ENCODE data around the gene MTO1.
"Not testable (repeated sequence)": the region's sequence is repeated elsewhere in the genome, so short reads cannot be mapped to it uniquely, and the experiment has no call there.

The MTO1 gene

DNA sequence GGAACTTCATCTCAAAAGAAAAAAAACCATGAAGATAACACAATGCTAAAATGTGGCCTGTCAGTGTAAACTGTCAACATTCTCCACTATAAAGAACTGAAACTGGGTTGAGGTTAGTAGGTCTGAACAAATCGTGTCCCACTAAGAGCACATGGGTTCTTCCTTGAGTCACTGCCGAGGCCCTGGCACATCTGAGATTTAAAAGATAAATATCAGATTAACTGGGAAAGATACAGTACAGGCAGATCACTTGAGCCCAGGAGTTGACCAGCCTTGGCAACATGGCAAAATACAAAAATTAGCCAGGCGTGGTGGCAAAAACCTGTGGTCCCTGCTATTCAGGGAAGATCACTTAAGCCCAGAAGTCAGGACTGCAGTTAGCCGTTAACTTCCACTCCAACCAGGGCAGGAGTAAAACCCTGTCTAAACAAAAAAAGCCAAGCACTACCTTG lies 53.7 kb downstream of the MTO1 start:
- Histone ChIP-seq H3K9me3 (no peaks in the 10 kb centered on the region), H3K4me1 (peaks cover 0 to 53% (median 29%) of the 10 kb centered on the region in 4 donors), H3K27me3 (no peaks in the 10 kb centered on the region), H3K4me3 (no peak overlapping the region), H3K36me3 (peaks cover 51 to 80% (median 59%) of the 10 kb centered on the region in 3 donors), H3K27ac (peak overlapping the region; percentile 10 to 39)
- TF ChIP-seq, protein P1, sequence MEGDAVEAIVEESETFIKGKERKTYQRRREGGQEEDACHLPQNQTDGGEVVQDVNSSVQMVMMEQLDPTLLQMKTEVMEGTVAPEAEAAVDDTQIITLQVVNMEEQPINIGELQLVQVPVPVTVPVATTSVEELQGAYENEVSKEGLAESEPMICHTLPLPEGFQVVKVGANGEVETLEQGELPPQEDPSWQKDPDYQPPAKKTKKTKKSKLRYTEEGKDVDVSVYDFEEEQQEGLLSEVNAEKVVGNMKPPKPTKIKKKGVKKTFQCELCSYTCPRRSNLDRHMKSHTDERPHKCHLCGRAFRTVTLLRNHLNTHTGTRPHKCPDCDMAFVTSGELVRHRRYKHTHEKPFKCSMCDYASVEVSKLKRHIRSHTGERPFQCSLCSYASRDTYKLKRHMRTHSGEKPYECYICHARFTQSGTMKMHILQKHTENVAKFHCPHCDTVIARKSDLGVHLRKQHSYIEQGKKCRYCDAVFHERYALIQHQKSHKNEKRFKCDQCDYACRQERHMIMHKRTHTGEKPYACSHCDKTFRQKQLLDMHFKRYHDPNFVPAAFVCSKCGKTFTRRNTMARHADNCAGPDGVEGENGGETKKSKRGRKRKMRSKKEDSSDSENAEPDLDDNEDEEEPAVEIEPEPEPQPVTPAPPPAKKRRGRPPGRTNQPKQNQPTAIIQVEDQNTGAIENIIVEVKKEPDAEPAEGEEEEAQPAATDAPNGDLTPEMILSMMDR (IDR thresholded peaks at IDR 0.05) = no peak
- intact Hi-C loops (cut with DNase I; ENCODE audit: low total_unique reads) = loop anchor here (2.0 kb wide), 1 partner anchor 96 kb away; no protein-coding TSS in a partner anchor
- DNase-seq = no peak

DNA sequence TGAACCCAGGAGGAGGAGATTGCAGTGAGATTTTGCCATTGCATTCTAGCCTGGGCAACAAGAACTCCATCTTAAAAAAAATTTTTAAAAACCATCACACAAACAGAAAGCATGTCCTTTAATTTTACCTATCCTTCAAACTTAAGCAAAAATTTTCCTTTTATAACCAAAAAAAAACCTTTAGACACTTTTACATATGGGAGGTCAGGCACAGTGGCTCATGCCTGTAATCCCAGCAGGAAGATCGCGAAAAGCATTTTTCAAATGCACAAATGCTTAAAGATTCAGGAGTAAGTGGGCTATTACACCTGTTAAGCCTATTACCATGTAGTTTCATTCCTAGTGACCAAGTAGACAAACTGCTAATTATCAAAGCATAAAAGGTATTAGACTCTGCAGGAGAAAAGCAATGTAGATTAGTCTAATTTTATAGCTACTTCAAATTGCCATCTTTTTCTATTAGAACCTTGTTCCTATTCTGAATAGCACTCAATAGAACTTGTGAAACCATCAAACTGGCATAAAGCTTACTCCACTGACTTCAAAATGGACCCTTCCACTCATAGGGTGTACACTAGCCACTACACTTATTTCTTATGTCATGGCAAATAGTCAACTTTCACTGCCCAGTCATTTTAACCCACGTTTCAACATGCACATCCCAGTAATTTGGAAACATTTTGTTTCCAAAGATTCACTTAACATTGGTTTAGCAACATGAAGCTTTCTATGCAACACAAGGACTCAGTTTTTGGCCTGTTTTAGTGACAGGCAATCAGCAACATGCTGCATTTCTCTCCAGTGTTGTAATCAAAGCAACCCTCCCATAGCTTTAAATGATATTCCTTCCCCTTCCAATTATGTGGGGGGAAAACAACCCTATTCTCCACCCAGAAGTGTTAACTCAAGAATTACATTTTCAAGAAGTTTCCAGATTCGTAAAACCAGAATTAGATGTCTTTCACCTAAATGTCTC lies 55.3 kb downstream of the MTO1 start:
- TF ChIP-seq, protein P1 (IDR thresholded peaks at IDR 0.05) = no peak
- Histone ChIP-seq H3K4me3 (peak overlapping the region in 1 of 2 donors; percentile 2), H3K4me1 (peaks cover 0 to 53% (median 29%) of the 10 kb centered on the region in 4 donors), H3K27ac (peak overlapping the region; percentile 39 to 54), H3K36me3 (peaks cover 51 to 75% (median 59%) of the 10 kb centered on the region in 3 donors), H3K9me3 (no peaks in the 10 kb centered on the region), H3K27me3 (no peaks in the 10 kb centered on the region)
- no peak for DNase-seq
- intact Hi-C loops (cut with DNase I; ENCODE audit: low total_unique reads) = no loop called here

DNA sequence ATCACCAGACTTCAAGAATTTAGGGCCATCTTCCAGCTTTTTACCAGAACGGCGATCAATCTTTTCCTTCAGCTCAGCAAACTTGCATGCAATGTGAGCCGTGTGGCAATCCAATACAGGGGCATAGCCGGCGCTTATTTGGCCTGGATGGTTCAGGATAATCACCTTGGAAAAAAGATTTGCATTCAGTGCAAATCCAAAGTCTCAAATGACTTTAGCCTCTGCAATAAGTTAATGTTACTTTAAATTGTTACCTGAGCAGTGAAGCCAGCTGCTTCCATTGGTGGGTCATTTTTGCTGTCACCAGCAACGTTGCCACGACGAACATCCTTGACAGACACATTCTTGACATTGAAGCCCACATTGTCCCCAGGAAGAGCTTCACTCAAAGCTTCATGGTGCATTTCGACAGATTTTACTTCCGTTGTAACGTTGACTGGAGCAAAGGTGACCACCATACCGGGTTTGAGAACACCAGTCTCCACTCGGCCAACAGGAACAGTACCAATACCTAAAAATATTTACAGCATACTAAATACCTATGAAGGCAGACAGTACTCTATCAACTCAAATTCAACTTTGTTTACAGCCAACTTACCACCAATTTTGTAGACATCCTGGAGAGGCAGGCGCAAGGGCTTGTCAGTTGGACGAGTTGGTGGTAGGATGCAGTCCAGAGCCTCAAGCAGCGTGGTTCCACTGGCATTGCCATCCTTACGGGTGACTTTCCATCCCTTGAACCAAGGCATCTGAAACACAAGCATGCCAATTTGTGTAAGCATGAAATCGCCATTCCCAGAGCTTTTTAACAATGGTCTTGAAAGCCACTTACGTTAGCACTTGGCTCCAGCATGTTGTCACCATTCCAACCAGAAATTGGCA lies 56.8 kb downstream of the MTO1 start:
- not testable (repeated sequence) for DNase-seq
- Histone ChIP-seq H3K27ac (peak overlapping the region in 1 of 2 donors; percentile 99), H3K36me3 (peaks cover 51 to 61% (median 58%) of the 10 kb centered on the region in 3 donors)

DNA sequence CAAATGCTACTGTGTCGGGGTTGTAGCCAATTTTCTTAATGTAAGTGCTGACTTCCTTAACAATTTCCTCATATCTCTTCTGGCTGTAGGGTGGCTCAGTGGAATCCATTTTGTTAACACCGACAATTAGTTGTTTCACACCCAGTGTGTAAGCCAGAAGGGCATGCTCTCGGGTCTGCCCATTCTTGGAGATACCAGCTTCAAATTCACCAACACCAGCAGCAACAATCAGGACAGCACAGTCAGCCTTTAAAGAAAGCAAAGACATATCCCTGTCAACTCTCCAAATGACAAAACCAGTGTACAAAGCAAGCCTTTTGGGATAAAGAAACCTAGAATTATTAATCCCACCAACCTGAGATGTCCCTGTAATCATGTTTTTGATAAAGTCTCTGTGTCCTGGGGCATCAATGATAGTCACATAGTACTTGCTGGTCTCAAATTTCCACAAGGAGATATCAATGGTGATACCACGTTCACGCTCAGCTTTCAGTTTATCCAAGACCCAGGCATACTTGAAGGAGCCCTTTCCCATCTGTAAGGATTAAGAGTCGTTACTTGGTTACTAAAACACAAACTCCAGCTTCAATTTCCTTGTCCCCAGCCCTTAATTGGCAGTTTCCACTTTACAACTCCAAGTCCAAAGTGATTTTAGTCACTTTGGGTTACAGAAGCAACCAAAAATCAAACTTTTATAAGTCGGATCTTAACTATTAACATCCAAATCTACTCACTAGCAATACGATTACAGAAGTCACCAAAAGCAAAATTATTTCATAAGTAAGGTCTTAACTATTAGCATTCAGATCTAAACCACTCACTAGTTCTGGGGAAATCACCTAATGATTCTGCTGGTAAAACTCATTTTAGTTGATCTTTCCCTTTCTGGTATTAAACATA lies 57.7 kb downstream of the MTO1 start:
- intact Hi-C loops (cut with DNase I; ENCODE audit: low total_unique reads); H3K9me3 ChIP-seq; H3K27me3 ChIP-seq; DNase-seq: not testable (repeated sequence)
- Histone ChIP-seq H3K4me1 (peaks cover 0 to 75% (median 39%) of the 10 kb centered on the region in 4 donors), H3K4me3 (peak overlapping the region; percentile 82 to 88), H3K36me3 (peaks cover 45 to 54% (median 49%) of the 10 kb centered on the region in 3 donors), H3K27ac (peak overlapping the region; percentile 97 to 99)

More for the DNA sequence above, 56.8 kb downstream of the MTO1 start:
- H3K9me3 ChIP-seq; H3K27me3 ChIP-seq; intact Hi-C loops (cut with DNase I; ENCODE audit: low total_unique reads): not testable (repeated sequence)
- peaks cover 0 to 68% (median 35%) of the 10 kb centered on the region in 4 donors for H3K4me1 ChIP-seq
- H3K4me3 ChIP-seq = peak overlapping the region in 1 of 2 donors; percentile 82

DNA sequence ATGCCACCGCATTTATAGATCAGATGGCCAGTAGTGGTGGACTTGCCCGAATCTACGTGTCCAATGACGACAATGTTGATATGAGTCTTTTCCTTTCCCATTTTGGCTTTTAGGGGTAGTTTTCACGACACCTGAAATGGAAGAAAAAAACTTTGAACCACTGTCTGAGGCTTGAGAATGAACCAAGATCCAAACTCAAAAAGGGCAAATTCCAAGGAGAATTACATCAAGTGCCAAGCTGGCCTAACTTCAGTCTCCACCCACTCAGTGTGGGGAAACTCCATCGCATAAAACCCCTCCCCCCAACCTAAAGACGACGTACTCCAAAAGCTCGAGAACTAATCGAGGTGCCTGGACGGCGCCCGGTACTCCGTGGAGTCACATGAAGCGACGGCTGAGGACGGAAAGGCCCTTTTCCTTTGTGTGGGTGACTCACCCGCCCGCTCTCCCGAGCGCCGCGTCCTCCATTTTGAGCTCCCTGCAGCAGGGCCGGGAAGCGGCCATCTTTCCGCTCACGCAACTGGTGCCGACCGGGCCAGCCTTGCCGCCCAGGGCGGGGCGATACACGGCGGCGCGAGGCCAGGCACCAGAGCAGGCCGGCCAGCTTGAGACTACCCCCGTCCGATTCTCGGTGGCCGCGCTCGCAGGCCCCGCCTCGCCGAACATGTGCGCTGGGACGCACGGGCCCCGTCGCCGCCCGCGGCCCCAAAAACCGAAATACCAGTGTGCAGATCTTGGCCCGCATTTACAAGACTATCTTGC lies 58.6 kb downstream of the MTO1 start:
- Histone ChIP-seq H3K27ac (peak overlapping the region; percentile 97 to 99), H3K4me1 (peaks cover 0 to 69% (median 38%) of the 10 kb centered on the region in 4 donors), H3K27me3 (no peaks in the 10 kb centered on the region), H3K9me3 (no peaks in the 10 kb centered on the region), H3K4me3 (peak overlapping the region; percentile 82 to 88), H3K36me3 (peaks cover 40 to 45% (median 41%) of the 10 kb centered on the region in 3 donors)
- TF ChIP-seq, protein P1 (IDR thresholded peaks at IDR 0.05) = no peak
- intact Hi-C loops (cut with DNase I; ENCODE audit: low total_unique reads) = loop anchor here (2.0 kb wide), 1 partner anchor 61 kb away; no protein-coding TSS in a partner anchor
- DNase-seq = peak; percentile 82 to 90
